H1 (cell line): Measurements from ENCODE around the gene CDH6. TPM values are rescaled to one million over a fixed set of nuclear protein-coding genes. Genes with fewer than 3 reads are reported as not detected.

ENCODE experiments used
- CTCF ChIA-PET: fragments of 300-600 bp; sonication (Branson Sonifier 250); formaldehyde crosslinking; loops from one replicate; lab custom pipeline; 2021; ENCODE audit not compliant: partially characterized antibody; lab: Charles Lee
- POLR2A ChIA-PET: fragments of 300-600 bp; sonication (Branson Sonifier 250); formaldehyde crosslinking; loops from one replicate; lab custom pipeline; 2021; ENCODE audit warnings: inconsistent platforms; ENCODE audit not compliant: partially characterized antibody; lab: Charles Lee
- DNase-seq, 2 experiments: peaks; one replicate each; pipeline versions ENCODE4 v3.0.0 to v3.0.0-alpha.2; 2010 to 2022; ENCODE audit warnings: low spot score in 2 of 2, low read depth in 1 of 2, mixed read lengths in 1 of 2
- FAIRE-seq: peaks from 2 replicates; lab custom pipeline; 2011; peaks lifted over from hg19 to GRCh38; lab: Jason Lieb, UNC
- H2AFZ ChIP-seq: 2 replicates; pipeline ENCODE4 v1.8.1; 2012; ENCODE audit warnings: low read length, inconsistent platforms
- H2AK5ac ChIP-seq: 2 replicates; pipeline ENCODE4 v1.6.1; 2013; ENCODE audit warnings: low read depth, low read length
- H2BK120ac ChIP-seq: replicated peaks from 2 replicates; pipeline ENCODE3; 2013; ENCODE audit warnings: low read depth, low read length, inconsistent platforms
- H2BK12ac ChIP-seq: 2 replicates; pipeline ENCODE4 v1.6.1; 2013; ENCODE audit warnings: low read depth, low read length
- H2BK15ac ChIP-seq: 2 replicates; pipeline ENCODE4 v1.6.1; 2013; ENCODE audit warnings: low read length
- H2BK20ac ChIP-seq: 2 replicates; pipeline ENCODE4 v1.6.1; 2013; ENCODE audit warnings: low read length
- H2BK5ac ChIP-seq: 2 replicates; pipeline ENCODE4 v1.6.1; 2013; ENCODE audit warnings: low read depth, low read length
- H3K14ac ChIP-seq: 2 replicates; pipeline ENCODE4 v1.6.1; 2013; ENCODE audit warnings: inconsistent platforms; ENCODE audit not compliant: insufficient read length
- H3K18ac ChIP-seq: 2 replicates; pipeline ENCODE4 v1.6.1; 2013; ENCODE audit warnings: low read length; ENCODE audit errors: extremely low read depth
- H3K23ac ChIP-seq: 2 replicates; pipeline ENCODE4 v1.6.1; 2013; ENCODE audit warnings: inconsistent platforms; ENCODE audit not compliant: insufficient read length
- H3K23me2 ChIP-seq: 2 replicates; pipeline ENCODE4 v1.6.1; 2013; ENCODE audit warnings: low read depth, low read length
- H3K27ac ChIP-seq: 2 replicates; pipeline ENCODE4 v1.6.1; 2011; ENCODE audit warnings: low read depth, low read length, inconsistent platforms
- H3K27me3 ChIP-seq, 4 experiments: replicated peaks in 1 of 4; 1 replicate in 1 of 4; 2 replicates in 3 of 4; pipeline versions ENCODE4 v1.6.1 to v1.8.1; 2011 to 2013; ENCODE audit warnings: low read length in 3 of 4, mild to moderate bottlenecking in 3 of 4, inconsistent platforms in 2 of 4, mixed read lengths in 2 of 4, moderate library complexity in 1 of 4; ENCODE audit not compliant: control insufficient read depth in 3 of 4, insufficient read depth in 3 of 4; ENCODE audit errors: extremely low read depth in 1 of 4
- H3K36me3 ChIP-seq, 4 experiments: 2 replicates each; pipeline versions ENCODE4 v1.6.1 to v1.8.1; 2011 to 2013; ENCODE audit warnings: mild to moderate bottlenecking in 4 of 4, low read length in 3 of 4, moderate library complexity in 2 of 4, control low read depth in 1 of 4, inconsistent platforms in 1 of 4; ENCODE audit not compliant: insufficient read depth in 4 of 4, control insufficient read depth in 2 of 4
- H3K4ac ChIP-seq: replicated peaks from 2 replicates; pipeline ENCODE3; 2013; ENCODE audit warnings: low read length, low read depth, mixed read lengths, inconsistent platforms; ENCODE audit not compliant: insufficient read length
- H3K4me1 ChIP-seq, 4 experiments: replicated peaks in 1 of 4; 1 replicate in 1 of 4; 2 replicates in 3 of 4; pipeline versions ENCODE4 v1.6.1 to v1.8.1; 2011 to 2013; ENCODE audit warnings: low read length in 3 of 4, inconsistent platforms in 2 of 4, mixed read lengths in 1 of 4; ENCODE audit not compliant: insufficient read depth in 4 of 4, control insufficient read depth in 3 of 4
- H3K4me2 ChIP-seq, 2 experiments: 2 replicates each; pipeline versions ENCODE4 v1.6.1 to v1.8.1; 2011 to 2013; ENCODE audit warnings: low read depth in 2 of 2, low read length in 2 of 2, control low read depth in 1 of 2, inconsistent platforms in 1 of 2, mild to moderate bottlenecking in 1 of 2; ENCODE audit not compliant: insufficient read depth in 1 of 2
- H3K4me3 ChIP-seq, 4 experiments: fragments of 200-600, 300-600 bp in 1 of 4; sonication (generic), shearing (Covaris generic), sonication (Bioruptor Twin) in 1 of 4; 2 replicates each; pipeline versions ENCODE4 v1.5.1 to v1.8.1; 2011 to 2016; ENCODE audit warnings: low read length in 4 of 4, low read depth in 3 of 4, control low read depth in 2 of 4, inconsistent platforms in 2 of 4, mild to moderate bottlenecking in 2 of 4, mixed read lengths in 1 of 4, moderate library complexity in 1 of 4; ENCODE audit not compliant: insufficient read depth in 2 of 4; ENCODE audit errors: extremely low read depth in 1 of 4
- H3K56ac ChIP-seq: replicated peaks from 2 replicates; pipeline ENCODE3; 2013; ENCODE audit warnings: low read depth, mild to moderate bottlenecking, mixed read lengths, low read length, inconsistent platforms; ENCODE audit not compliant: insufficient read length
- H3K79me1 ChIP-seq: 2 replicates; pipeline ENCODE4 v1.6.1; 2013; ENCODE audit warnings: low read depth, low read length, control low read depth
- H3K79me2 ChIP-seq, 2 experiments: 2 replicates each; pipeline versions ENCODE4 v1.6.1 to v1.8.1; 2012 to 2013; ENCODE audit warnings: low read length in 2 of 2, mild to moderate bottlenecking in 2 of 2, inconsistent platforms in 1 of 2; ENCODE audit not compliant: insufficient read depth in 2 of 2, control insufficient read depth in 1 of 2
- H3K9ac ChIP-seq, 4 experiments: replicated peaks in 1 of 4; 1 replicate in 1 of 4; 2 replicates in 3 of 4; pipeline versions ENCODE4 v1.6.1 to v1.8.1; 2011 to 2013; ENCODE audit warnings: low read depth in 3 of 4, low read length in 3 of 4, control low read depth in 2 of 4, mild to moderate bottlenecking in 2 of 4, moderate library complexity in 2 of 4, inconsistent platforms in 1 of 4; ENCODE audit errors: extremely low read depth in 1 of 4
- H3K9me3 ChIP-seq, 2 experiments: 2 replicates each; pipeline versions ENCODE4 v1.6.1 to v1.8.1; 2012 to 2013; ENCODE audit warnings: mild to moderate bottlenecking in 2 of 2, moderate library complexity in 2 of 2, control low read depth in 1 of 2, inconsistent platforms in 1 of 2, low read depth in 1 of 2, low read length in 1 of 2, mixed read lengths in 1 of 2; ENCODE audit not compliant: insufficient read depth in 2 of 2
- H4K20me1 ChIP-seq, 2 experiments: replicated peaks in 1 of 2; 2 replicates each; pipeline versions ENCODE3 to v1.8.1; 2011 to 2013; ENCODE audit warnings: inconsistent platforms in 2 of 2, low read length in 2 of 2, mild to moderate bottlenecking in 1 of 2; ENCODE audit not compliant: insufficient read depth in 2 of 2, control insufficient read depth in 1 of 2
- H4K5ac ChIP-seq: 2 replicates; pipeline ENCODE4 v1.6.1; 2013; ENCODE audit warnings: low read length, low read depth, mixed read lengths, inconsistent platforms; ENCODE audit not compliant: insufficient read length
- H4K8ac ChIP-seq: 2 replicates; pipeline ENCODE4 v1.8.0; 2013; ENCODE audit warnings: mild to moderate bottlenecking, moderate library complexity, low read length, inconsistent platforms; ENCODE audit not compliant: insufficient read depth; ENCODE audit errors: extremely low read depth
- H4K91ac ChIP-seq: replicated peaks from 2 replicates; pipeline ENCODE3; 2013; ENCODE audit warnings: low read length, mixed read lengths, inconsistent platforms; ENCODE audit not compliant: insufficient read length
- ASH2L ChIP-seq: fragments of 200-600, 300-600 bp; sonication (generic); IDR thresholded peaks from one replicate; pipeline ENCODE4 v1.7.1; 2017; ENCODE audit warnings: low read length
- CTBP2 ChIP-seq: IDR thresholded peaks from 2 replicates; pipeline ENCODE4 v1.7.0; 2011; ENCODE audit warnings: borderline replicate concordance, mild to moderate bottlenecking, moderate library complexity, mixed read lengths, low read length; ENCODE audit not compliant: insufficient read depth, insufficient read length
- EZH2 ChIP-seq: fragments of 200-600 bp; sonication (generic); IDR thresholded peaks from 2 replicates; pipeline ENCODE4 v1.7.1; 2012; ENCODE audit warnings: low read depth, mild to moderate bottlenecking, moderate library complexity, low read length, inconsistent platforms; ENCODE audit not compliant: severe bottlenecking
- GABPA ChIP-seq: IDR thresholded peaks from 2 replicates; pipeline ENCODE4 v1.6.1; 2011; ENCODE audit warnings: mild to moderate bottlenecking, low read length, moderate library complexity, borderline replicate concordance; ENCODE audit not compliant: insufficient read depth
- HDAC2 ChIP-seq, 2 experiments: fragments of 300-600 bp in 1 of 2; sonication (generic) in 1 of 2; IDR thresholded peaks; 2 replicates each; pipeline ENCODE4 v1.6.1; 2011 to 2012; ENCODE audit warnings: low read depth in 2 of 2, low read length in 2 of 2, mild to moderate bottlenecking in 2 of 2, moderate library complexity in 2 of 2, borderline replicate concordance in 1 of 2, inconsistent platforms in 1 of 2
- KDM4A ChIP-seq: IDR thresholded peaks from one replicate; pipeline ENCODE4 v1.7.1; 2012; ENCODE audit warnings: low read depth, mild to moderate bottlenecking, moderate library complexity, low read length, inconsistent platforms; ENCODE audit not compliant: severe bottlenecking
- SRF ChIP-seq: IDR thresholded peaks from 2 replicates; pipeline ENCODE4 v1.6.1; 2011; ENCODE audit warnings: mild to moderate bottlenecking, low read depth, low read length, moderate library complexity
- WGBS, 2 experiments: shearing (Covaris generic) in 1 of 2; methylation state at CpG; one replicate each; pipeline versions ENCODE4 v1.1.6 to v1.1.7; 2013 to 2015; ENCODE audit warnings: low lambda C conversion rate in 2 of 2, mixed read lengths in 2 of 2, inconsistent platforms in 1 of 2, low coverage in 1 of 2, missing lambda C conversion rate in 1 of 2; ENCODE audit not compliant: insufficient replicate concordance in 2 of 2, insufficient coverage in 1 of 2, insufficient read length in 1 of 2; ENCODE audit errors: extremely low coverage in 1 of 2, missing lambda C conversion rate in 1 of 2; 5-methylcytosine and 5-hydroxymethylcytosine counted together
- long read RNA-seq, 2 experiments: library from RNA in 1 of 2; library from capped mRNA in 1 of 2; stranded (forward); transcript quantifications; one replicate each; pipeline ENCODE4 v2.0.0, GENCODE V29; 2021; ENCODE audit warnings: inconsistent platforms in 1 of 2
- polyA minus RNA-seq, 3 experiments: library from RNA; depleted of rRNA, polyadenylated mRNA; stranded (reverse); fragments of >200 nt; gene quantifications; 1 replicate in 2 of 3; 2 replicates in 1 of 3; pipeline ENCODE4 v1.2.3, GENCODE V29; 2011
- polyA plus RNA-seq, 7 experiments: library from polyadenylated mRNA; depleted of rRNA in 3 of 7; stranded (reverse) in 5 of 7; unstranded in 2 of 7; fragments of >200 nt in 5 of 7; fragments of 200-250 nt in 2 of 7; gene quantifications; 1 replicate in 5 of 7; 2 replicates in 1 of 7; 4 replicates in 1 of 7; pipeline versions ENCODE4 v1.2.1 to v1.2.3, GENCODE V29; 2011 to 2013; ENCODE audit warnings: missing spikeins in 2 of 7, mixed read lengths in 2 of 7
- total RNA-seq: library from RNA; stranded (reverse); fragmentation: NEBNext Ultra II Directional; extraction: Animal tissue kit (Norgen Biotek cat#: 25700); gene quantifications from 2 replicates; pipeline ENCODE4 v1.2.1, GENCODE V29; 2021

CDH6 gene
- total RNA-seq (1.4 and 1.9 TPM in 2 replicates), polyA plus RNA-seq (2011; rRNA removed) (1.6 and 1.9 TPM in 2 replicates), polyA minus RNA-seq (2011; rRNA and poly(A)+ RNA removed) (3.3 and 4.8 TPM in 2 replicates)
- polyA plus RNA-seq (2011; cell fraction: cytosol; rRNA removed): 2.3 TPM
- 2.4 TPM for polyA plus RNA-seq (2011; cell fraction: nucleus; rRNA removed)
- polyA plus RNA-seq (2012, experiment 1 of 2): 1.4 to 3.0 TPM (median 2.0 TPM) in 4 replicates
- 0.21 TPM for polyA plus RNA-seq (2012, experiment 2 of 2)
- 2.2 TPM for polyA plus RNA-seq (2013, experiment 1 of 2)
- polyA plus RNA-seq (2013, experiment 2 of 2): 2.4 TPM
- 1.7 TPM for polyA minus RNA-seq (2011; cell fraction: cytosol; rRNA and poly(A)+ RNA removed)
- polyA minus RNA-seq (2011; cell fraction: nucleus; rRNA and poly(A)+ RNA removed): 4.2 TPM
- long read RNA-seq, experiment 1, partial matches to known transcripts: 2 of 2 reads
- long read RNA-seq, experiment 1, other reads (novel, unspliced or antisense): 0 of 2 reads
- long read RNA-seq, experiment 2, partial matches to known transcripts: 1 of 2 reads
- long read RNA-seq, experiment 2, other reads (novel, unspliced or antisense): 1 of 2 reads

GRCh38 chr5:31193591-31194467 is at the start of gene CDH6:
Gene CDH6 (plus strand): TSS chr5:31193686. CDS start chr5:31267474, 73,788 bp downstream.
- no peaks in the 10 kb centered on the region for H3K36me3 ChIP-seq
- H2BK120ac ChIP-seq: no peak within 1 kb of the TSS
- no peak within 1 kb of the TSS for H4K5ac ChIP-seq
- ChIA-PET POLR2A (no interaction called here), CTCF (interaction anchor here (1.1 to 2.7 kb wide), 7 partner anchors 7 to 134 kb away, joined by 3 to 15 read pairs (median 3); no protein-coding TSS in a partner anchor)
- peaks cover 4 to 10% (median 5%) of the 10 kb centered on the region in 4 experiments; a peak in 4 of 7 replicates for H3K4me1 ChIP-seq
- peak within 1 kb of the TSS in 1 of 4 experiments; percentile 60; a peak in 2 of 7 replicates for H3K9ac ChIP-seq
- H4K8ac ChIP-seq: no peak within 1 kb of the TSS; the same call in 1 of the 2 replicates
- 0 out of 2 replicates have a peak within 1 kb of the TSS, but pooled peaks have one; percentile 55 for H2BK20ac ChIP-seq
- peak within 1 kb of the TSS; percentile 60 to 76 (median 70) for H3K4me3 ChIP-seq
- no peak within 1 kb of the TSS for H2BK12ac ChIP-seq
- no peak within 1 kb of the TSS for H3K56ac ChIP-seq
- no peak for FAIRE-seq
- 0 out of 2 replicates have a peak within 1 kb of the TSS, but pooled peaks have one; percentile 25 for H2BK15ac ChIP-seq
- no peak within 1 kb of the TSS for H3K14ac ChIP-seq
- H2BK5ac ChIP-seq: no peak within 1 kb of the TSS; the same call in 1 of the 2 replicates
- no peak within 1 kb of the TSS for H2AK5ac ChIP-seq
- peak within 1 kb of the TSS; percentile 94 to 98 for H3K4me2 ChIP-seq
- H3K23me2 ChIP-seq: peaks cover 8% of the 10 kb centered on the region; the same call in 1 of the 2 replicates
- peak within 1 kb of the TSS; percentile 34; the same call in 1 of the 2 replicates for H3K18ac ChIP-seq
- 2% methylated on average over 48 of the region's 67 CpGs; no CpG with 5 or more reads in 1 of the 2 experiments for WGBS, 2 experiments
- peak within 1 kb of the TSS; percentile 89; the same call in 1 of the 2 replicates for H2AFZ ChIP-seq
- no peak within 1 kb of the TSS for H3K4ac ChIP-seq
- H3K27ac ChIP-seq: no peak within 1 kb of the TSS
- no peaks in the 10 kb centered on the region for H3K79me2 ChIP-seq
- peak; percentile 79 to 81 for DNase-seq
- H3K23ac ChIP-seq: no peak within 1 kb of the TSS
- peaks cover 20 to 32% (median 28%) of the 10 kb centered on the region in 4 experiments for H3K27me3 ChIP-seq
- no peak within 1 kb of the TSS for H4K91ac ChIP-seq
- peaks cover 0 to 2% of the 10 kb centered on the region in 2 experiments for H4K20me1 ChIP-seq
- no peaks in the 10 kb centered on the region for H3K79me1 ChIP-seq
- H3K9me3 ChIP-seq: no peaks in the 10 kb centered on the region
- TF ChIP-seq SRF: no peak
- peak; percentile 21 for TF ChIP-seq KDM4A
- peak; percentile 79 for TF ChIP-seq ASH2L
- TF ChIP-seq EZH2: peak; percentile 67
- TF ChIP-seq CTBP2: peak; percentile 45
- no peak for TF ChIP-seq HDAC2 (IDR thresholded peaks at IDR 0.05; ENCODE audit: borderline replicate concordance in 1 of 2, low read depth in 2 of 2, low read length in 2 of 2)
- no peak for TF ChIP-seq GABPA
